K562 (cell line): ENCODE measurements around the gene OVOL1. TPM values are rescaled to one million over a fixed set of nuclear protein-coding genes. Genes with fewer than 3 reads are reported as not detected.

Experiments used
- ATAC-seq: fragments of 200-7000 bp; cut with Tn5 transposase; 3 replicates; pipeline ENCODE4 v1.9.1; 2020; ENCODE audit warnings: moderate library complexity
- BruUV-seq: library from RNA; stranded (reverse); fragments of 400-500 nt; replicated peaks from 2 replicates; lab custom pipeline; 2021; lab: Mats Ljungman, UMichigan
- CTCF ChIA-PET: fragments of 300-600 bp; formaldehyde crosslinking; extraction: SDS; loops from one replicate; lab custom pipeline; 2021; ENCODE audit warnings: low intra/inter-chr PET ratio; lab: Yijun Ruan, JAX
- POLR2A ChIA-PET: fragments of 300-600, 350-650 bp; sonication (Branson Sonifier 250); formaldehyde crosslinking; extraction: SDS; loops from one replicate; lab custom pipeline; 2021; ENCODE audit warnings: antibody characterized with exemption, inconsistent platforms; lab: Yijun Ruan, JAX
- DNase-seq, 4 experiments: peaks; one replicate each; pipeline versions ENCODE4 v3.0.0 to v3.0.0-alpha.2; 2011 to 2018; ENCODE audit warnings: low spot score in 3 of 4, mixed read lengths in 3 of 4; ENCODE audit errors: extremely low read depth in 1 of 4
- FAIRE-seq: peaks from 2 replicates; lab custom pipeline; 2011; peaks lifted over from hg19 to GRCh38; lab: Jason Lieb, UNC
- H2AFZ ChIP-seq: 2 replicates; pipeline ENCODE4 v1.6.0; 2011; ENCODE audit warnings: low read depth, low read length, control low read depth, inconsistent platforms
- H3K27ac ChIP-seq: fragments of 200-600 bp; 3 replicates; pipeline ENCODE4 v1.8.0; 2011; ENCODE audit warnings: low read depth, mild to moderate bottlenecking, control low read depth, inconsistent platforms, low read length, moderate library complexity, mixed read lengths; ENCODE audit errors: extremely low read depth
- H3K27me3 ChIP-seq, 2 experiments: fragments of 300-600 bp in 1 of 2; 2 replicates in 1 of 2; 3 replicates in 1 of 2; pipeline versions ENCODE4 v1.6.0 to v1.8.0; 2011; ENCODE audit warnings: inconsistent platforms in 2 of 2, low read length in 2 of 2, mild to moderate bottlenecking in 1 of 2, mixed read lengths in 1 of 2, moderate library complexity in 1 of 2; ENCODE audit not compliant: control insufficient read depth in 2 of 2, insufficient read depth in 2 of 2
- H3K36me3 ChIP-seq: fragments of 300-600 bp; 3 replicates; pipeline ENCODE4 v1.8.0; 2011; ENCODE audit warnings: mild to moderate bottlenecking, low read length, inconsistent platforms; ENCODE audit not compliant: control insufficient read depth, insufficient read depth
- H3K4me1 ChIP-seq, 2 experiments: fragments of 200-600 bp in 1 of 2; replicated peaks in 1 of 2; 2 replicates in 1 of 2; 3 replicates in 1 of 2; pipeline versions ENCODE4 v1.5.1 to v1.8.0; 2011; ENCODE audit warnings: inconsistent platforms in 2 of 2, low read length in 2 of 2, mild to moderate bottlenecking in 1 of 2, mixed read lengths in 1 of 2, moderate library complexity in 1 of 2; ENCODE audit not compliant: control insufficient read depth in 2 of 2, insufficient read depth in 2 of 2
- H3K4me2 ChIP-seq: 2 replicates; pipeline ENCODE4 v1.6.1; 2011; ENCODE audit warnings: low read length, control low read depth, inconsistent platforms, mixed read lengths; ENCODE audit not compliant: insufficient read depth
- H3K4me3 ChIP-seq: fragments of 200-600 bp; sonication (generic), shearing (Covaris generic); 2 replicates; pipeline ENCODE4 v1.5.1; 2016; ENCODE audit warnings: control low read depth, inconsistent platforms
- H3K79me2 ChIP-seq: fragments of 200-600 bp; 3 replicates; pipeline ENCODE4 v1.8.0; 2011; ENCODE audit warnings: low read length, inconsistent platforms; ENCODE audit not compliant: control insufficient read depth, insufficient read depth
- H3K9ac ChIP-seq, 2 experiments: 2 replicates each; pipeline versions ENCODE4 v1.6.0 to v1.6.1; 2011; ENCODE audit warnings: low read depth in 2 of 2, low read length in 2 of 2, control low read depth in 1 of 2, inconsistent platforms in 1 of 2, mild to moderate bottlenecking in 1 of 2, mixed read lengths in 1 of 2; ENCODE audit not compliant: insufficient read depth in 1 of 2
- H3K9me1 ChIP-seq: one replicate; pipeline ENCODE4 v1.6.0; 2011; ENCODE audit warnings: inconsistent platforms, mild to moderate bottlenecking, low read length, moderate library complexity; ENCODE audit not compliant: control insufficient read depth, insufficient read depth
- H3K9me3 ChIP-seq: replicated peaks from 2 replicates; pipeline ENCODE4 v1.5.1; 2011; ENCODE audit warnings: low read depth, low read length, inconsistent platforms; ENCODE audit not compliant: control insufficient read depth, insufficient read depth
- H4K20me1 ChIP-seq: replicated peaks from 2 replicates; pipeline ENCODE4 v1.6.1; 2011; ENCODE audit warnings: low read length, inconsistent platforms, mixed read lengths; ENCODE audit not compliant: control insufficient read depth, insufficient read depth
- BRD4 ChIP-seq: fragments of 200-600 bp; sonication (generic); IDR thresholded peaks from 2 replicates; pipeline ENCODE4 v1.6.1; 2017; ENCODE audit warnings: inconsistent platforms
- CEBPG ChIP-seq, 3 experiments: fragments of 200-800 bp in 1 of 3; sonication (Bioruptor generic) in 1 of 3; sonication (generic) in 1 of 3; formaldehyde crosslinking in 1 of 3; IDR thresholded peaks in 2 of 3; conservative IDR thresholded peaks in 1 of 3; 2 replicates each; pipeline versions ENCODE4 v1.6.1 to v1.8.0; 2016 to 2022; ENCODE audit warnings: missing compliant biosample characterization in 2 of 3, missing genetic modification characterization in 2 of 3, mild to moderate bottlenecking in 1 of 3, missing genetic modification reagents in 1 of 3
- HDAC1 ChIP-seq, 2 experiments: fragments of 450-650 bp; IDR thresholded peaks; 2 replicates each; pipeline ENCODE4 v1.6.1; 2016 to 2017; ENCODE audit warnings: inconsistent platforms in 1 of 2, mild to moderate bottlenecking in 1 of 2, moderate library complexity in 1 of 2
- SMAD2 ChIP-seq: fragments of 150-350 bp; IDR thresholded peaks from 2 replicates; pipeline ENCODE4 v1.6.1; 2014; ENCODE audit warnings: low read depth, mild to moderate bottlenecking, low read length
- ZNF764 ChIP-seq: fragments of 250-450 bp; sonication (Bioruptor Pico); IDR thresholded peaks from 2 replicates; pipeline ENCODE4 v1.4.0; 2020; ENCODE audit warnings: low read depth, mild to moderate bottlenecking, moderate library complexity
- WGBS: fragments of 100-300 bp; shearing (Covaris generic); methylation state at CpG from one replicate; pipeline ENCODE4 v1.1.6; 2016; ENCODE audit warnings: low coverage, mixed read lengths; ENCODE audit not compliant: insufficient coverage; ENCODE audit errors: missing lambda C conversion rate; 5-methylcytosine and 5-hydroxymethylcytosine counted together
- in situ Hi-C: fragments of 300-500 bp; cut with MboI; formaldehyde crosslinking; loops from 4 replicates; pipeline ENCODE4 v1.15.0; 2018; ENCODE audit warnings: inconsistent platforms, mixed read lengths
- intact Hi-C: fragments of 100-400 bp; cut with micrococcal nuclease; formaldehyde crosslinking; loops from 2 replicates; pipeline ENCODE4 v1.14.2; 2022
- polyA plus RNA-seq, 8 experiments: library from polyadenylated mRNA; depleted of rRNA in 4 of 8; stranded (reverse) in 5 of 8; unstranded in 3 of 8; fragments of >200 nt; fragmentation: Nextera tagmentation in 2 of 8; fragmentation: Illumina TruSeq in 1 of 8; extraction: Ambion mirVana in 2 of 8; extraction: Trizol in 1 of 8; gene quantifications; 2 replicates each; pipeline versions ENCODE4 v1.2.1 to v1.2.3, GENCODE V29; 2011 to 2014; ENCODE audit warnings: inconsistent platforms in 1 of 8, missing spikeins in 1 of 8
- total RNA-seq, 7 experiments: library from RNA; depleted of rRNA in 6 of 7; stranded (reverse); fragments of >200 nt in 6 of 7; fragmentation: Illumina TruSeq in 2 of 7; extraction: Trizol in 2 of 7; gene quantifications; 2 replicates each; pipeline versions ENCODE4 v1.2.1 to v1.2.3, GENCODE V29; 2011 to 2021; ENCODE audit warnings: low replicate concordance in 1 of 7
- TF ChIP-seq, protein P1 (sequence below): sonication (generic); formaldehyde crosslinking; IDR thresholded peaks from 2 replicates; pipeline ENCODE4 v1.8.0; 2023; ENCODE audit warnings: mild to moderate bottlenecking, missing genetic modification reagents
- TF ChIP-seq, protein P2 (sequence below), 3 experiments: IDR thresholded peaks in 2 of 3; conservative IDR thresholded peaks in 1 of 3; 2 replicates each; pipeline ENCODE4 v1.5.1; 2011 to 2012; ENCODE audit warnings: low read length in 3 of 3, mild to moderate bottlenecking in 3 of 3, control low read depth in 2 of 3, improper control_type of control experiment in 1 of 3, inconsistent platforms in 1 of 3, low read depth in 1 of 3, mixed read lengths in 1 of 3, moderate library complexity in 1 of 3; ENCODE audit not compliant: insufficient read depth in 2 of 3
- TF ChIP-seq, protein P3 (sequence below): sonication (generic); formaldehyde crosslinking; IDR thresholded peaks from 2 replicates; pipeline ENCODE4 v1.8.0; 2022; ENCODE audit warnings: missing genetic modification reagents, mild to moderate bottlenecking, moderate library complexity, borderline replicate concordance
- TF ChIP-seq, protein P4 (sequence below), 2 experiments: fragments of 450-650 bp in 1 of 2; sonication (generic) in 1 of 2; formaldehyde crosslinking in 1 of 2; IDR thresholded peaks in 1 of 2; conservative IDR thresholded peaks in 1 of 2; 2 replicates each; pipeline versions ENCODE4 v1.6.1 to v1.8.1; 2016 to 2023; ENCODE audit warnings: mild to moderate bottlenecking in 2 of 2, moderate library complexity in 2 of 2, inconsistent platforms in 1 of 2, missing genetic modification reagents in 1 of 2

Gene OVOL1
- total and polyA plus RNA-seq, 9 of the 15 experiments (the other 6 are each of a cell fraction or from before 2014, with no cell fraction given): 0.09 TPM; not detected in 8

DNA sequence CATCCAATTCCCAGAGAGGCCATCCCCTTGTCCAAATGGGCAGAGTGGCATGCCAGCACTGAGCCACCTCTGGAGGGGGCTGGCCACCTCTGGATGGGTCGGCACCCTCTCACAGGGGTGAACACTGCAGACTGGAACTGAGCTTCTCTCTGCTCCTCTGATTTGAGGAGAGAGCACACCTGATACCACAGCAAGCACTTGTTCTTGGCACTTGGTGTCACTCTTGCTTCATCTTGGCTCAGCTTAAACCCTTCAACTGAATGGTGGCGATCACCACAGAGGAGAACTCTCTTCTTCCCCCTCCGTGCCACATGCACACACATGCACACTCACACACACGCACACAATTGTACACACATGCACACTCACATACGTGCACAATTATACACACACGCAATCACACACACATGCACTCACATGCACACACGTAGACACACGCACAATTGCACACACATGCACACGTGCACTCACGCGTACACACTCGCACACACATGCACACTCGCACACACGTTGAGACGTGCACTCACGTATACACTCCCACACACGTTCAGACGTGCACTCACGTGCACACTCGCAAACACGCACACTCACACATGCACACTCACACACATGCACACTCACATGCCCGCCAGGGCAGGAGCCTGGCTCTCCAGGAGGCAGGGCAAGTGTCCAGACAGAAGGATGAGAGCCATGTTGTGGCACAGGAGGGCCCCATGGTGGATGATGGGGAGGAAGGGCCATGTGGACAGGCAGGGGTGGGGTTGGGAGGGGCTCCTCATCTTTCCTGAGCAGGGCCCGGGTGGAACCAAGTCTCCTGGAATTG lies 23.4 kb downstream of the OVOL1 start (continued):
- TF ChIP-seq ZNF764 (CRISPR knock-in tag): no peak
- no peak for TF ChIP-seq BRD4
- TF ChIP-seq, protein P1, sequence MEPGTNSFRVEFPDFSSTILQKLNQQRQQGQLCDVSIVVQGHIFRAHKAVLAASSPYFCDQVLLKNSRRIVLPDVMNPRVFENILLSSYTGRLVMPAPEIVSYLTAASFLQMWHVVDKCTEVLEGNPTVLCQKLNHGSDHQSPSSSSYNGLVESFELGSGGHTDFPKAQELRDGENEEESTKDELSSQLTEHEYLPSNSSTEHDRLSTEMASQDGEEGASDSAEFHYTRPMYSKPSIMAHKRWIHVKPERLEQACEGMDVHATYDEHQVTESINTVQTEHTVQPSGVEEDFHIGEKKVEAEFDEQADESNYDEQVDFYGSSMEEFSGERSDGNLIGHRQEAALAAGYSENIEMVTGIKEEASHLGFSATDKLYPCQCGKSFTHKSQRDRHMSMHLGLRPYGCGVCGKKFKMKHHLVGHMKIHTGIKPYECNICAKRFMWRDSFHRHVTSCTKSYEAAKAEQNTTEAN (CRISPR knock-in tag): peak; percentile 100
- TF ChIP-seq HDAC1 (IDR thresholded peaks at IDR 0.05): 0 out of 4 replicates have a peak, but pooled peaks of 1 of the 2 experiments have one; percentile 20

DNA sequence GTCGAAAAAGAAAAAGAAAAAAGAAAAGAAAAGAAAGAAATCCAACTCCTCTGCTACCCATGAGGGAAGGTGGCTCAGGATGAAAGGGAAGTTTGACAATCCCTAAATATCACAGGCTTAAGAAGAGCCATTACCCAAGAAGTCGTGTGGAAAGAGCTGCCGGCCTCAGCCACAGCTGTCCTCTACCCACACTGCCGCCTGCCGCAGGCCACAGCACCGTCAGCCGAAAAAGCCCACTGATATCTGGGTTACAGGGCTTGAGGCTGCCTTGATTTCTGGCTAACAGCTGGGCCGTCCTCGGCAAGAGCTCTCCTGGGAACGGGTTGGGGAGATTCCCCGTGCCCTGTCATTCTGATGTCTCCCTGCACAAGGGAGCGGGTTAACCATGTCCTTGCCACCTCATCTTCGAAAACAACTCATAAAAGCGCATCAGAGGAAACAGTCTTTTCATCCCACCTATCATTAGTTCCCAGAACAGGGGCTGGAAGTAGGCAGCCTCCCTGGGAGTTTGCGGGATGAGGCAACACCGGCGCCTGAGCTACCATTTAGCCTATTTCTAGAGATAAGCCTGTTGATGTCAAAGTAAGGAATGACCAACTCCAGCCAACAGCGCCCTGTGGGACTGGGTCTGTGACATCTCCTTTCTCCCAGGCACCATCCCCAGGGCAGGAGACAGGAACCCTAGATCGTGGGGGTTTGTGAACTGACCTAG lies 25.1 kb downstream of the OVOL1 start:
- H2AFZ ChIP-seq: 0 out of 2 replicates have a peak overlapping the region, but pooled peaks have one; percentile 6
- 12% methylated on average over 19 of the region's 19 CpGs for WGBS
- FAIRE-seq: no peak
- H3K9me3 ChIP-seq: no peaks in the 10 kb centered on the region
- no peaks in the 10 kb centered on the region for H3K79me2 ChIP-seq
- H3K27ac ChIP-seq: no peak overlapping the region
- H3K9me1 ChIP-seq: no peaks in the 10 kb centered on the region
- H3K4me3 ChIP-seq: no peak overlapping the region
- POLR2A ChIA-PET: interaction anchor here (0.7 to 1.5 kb wide), 9 partner anchors 8 to 176 kb away, joined by 3 to 7 read pairs (median 4); partner anchors contain the start of genes AP5B1 and CFL1
- peaks cover 37 to 49% of the 10 kb centered on the region in 2 experiments; a peak in 4 of 5 replicates for H3K27me3 ChIP-seq
- intact Hi-C loops: loop anchor here (10.0 kb wide), 1 partner anchor 267 kb away; no protein-coding TSS in a partner anchor
- H3K9ac ChIP-seq: peak overlapping the region in 1 of 2 experiments; percentile 74; a peak in 1 of 4 replicates
- 0 out of 2 replicates have a peak, but pooled peaks cover 3% of the 10 kb centered on the region for H4K20me1 ChIP-seq
- TF ChIP-seq, protein P2, sequence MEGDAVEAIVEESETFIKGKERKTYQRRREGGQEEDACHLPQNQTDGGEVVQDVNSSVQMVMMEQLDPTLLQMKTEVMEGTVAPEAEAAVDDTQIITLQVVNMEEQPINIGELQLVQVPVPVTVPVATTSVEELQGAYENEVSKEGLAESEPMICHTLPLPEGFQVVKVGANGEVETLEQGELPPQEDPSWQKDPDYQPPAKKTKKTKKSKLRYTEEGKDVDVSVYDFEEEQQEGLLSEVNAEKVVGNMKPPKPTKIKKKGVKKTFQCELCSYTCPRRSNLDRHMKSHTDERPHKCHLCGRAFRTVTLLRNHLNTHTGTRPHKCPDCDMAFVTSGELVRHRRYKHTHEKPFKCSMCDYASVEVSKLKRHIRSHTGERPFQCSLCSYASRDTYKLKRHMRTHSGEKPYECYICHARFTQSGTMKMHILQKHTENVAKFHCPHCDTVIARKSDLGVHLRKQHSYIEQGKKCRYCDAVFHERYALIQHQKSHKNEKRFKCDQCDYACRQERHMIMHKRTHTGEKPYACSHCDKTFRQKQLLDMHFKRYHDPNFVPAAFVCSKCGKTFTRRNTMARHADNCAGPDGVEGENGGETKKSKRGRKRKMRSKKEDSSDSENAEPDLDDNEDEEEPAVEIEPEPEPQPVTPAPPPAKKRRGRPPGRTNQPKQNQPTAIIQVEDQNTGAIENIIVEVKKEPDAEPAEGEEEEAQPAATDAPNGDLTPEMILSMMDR (IDR thresholded peaks at IDR 0.05 in 2 of 3, conservative IDR thresholded peaks at IDR 0.05 in 1 of 3; ENCODE audit: insufficient read depth in 2 of 3, low read depth in 1 of 3, low read length in 3 of 3): peak in 2 of 3 experiments; percentile 6 to 27; a peak in 1 of 6 replicates
- TF ChIP-seq, protein P3, sequence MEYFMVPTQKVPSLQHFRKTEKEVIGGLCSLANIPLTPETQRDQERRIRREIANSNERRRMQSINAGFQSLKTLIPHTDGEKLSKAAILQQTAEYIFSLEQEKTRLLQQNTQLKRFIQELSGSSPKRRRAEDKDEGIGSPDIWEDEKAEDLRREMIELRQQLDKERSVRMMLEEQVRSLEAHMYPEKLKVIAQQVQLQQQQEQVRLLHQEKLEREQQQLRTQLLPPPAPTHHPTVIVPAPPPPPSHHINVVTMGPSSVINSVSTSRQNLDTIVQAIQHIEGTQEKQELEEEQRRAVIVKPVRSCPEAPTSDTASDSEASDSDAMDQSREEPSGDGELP (CRISPR knock-in tag): peak; percentile 48; the same call in 1 of the 2 replicates
- no peak for TF ChIP-seq SMAD2
- TF ChIP-seq CEBPG (CRISPR knock-in tag; IDR thresholded peaks at IDR 0.05): no peak
- TF ChIP-seq CEBPG (tag; conservative IDR thresholded peaks at IDR 0.05 in 1 of 2, IDR thresholded peaks at IDR 0.05 in 1 of 2): peak; percentile 30 to 58; a peak in 1 of 4 replicates
- TF ChIP-seq, protein P4, sequence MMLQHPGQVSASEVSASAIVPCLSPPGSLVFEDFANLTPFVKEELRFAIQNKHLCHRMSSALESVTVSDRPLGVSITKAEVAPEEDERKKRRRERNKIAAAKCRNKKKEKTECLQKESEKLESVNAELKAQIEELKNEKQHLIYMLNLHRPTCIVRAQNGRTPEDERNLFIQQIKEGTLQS (IDR thresholded peaks at IDR 0.05): peak; percentile 11; the same call in 1 of the 2 replicates
- TF ChIP-seq, protein P4 (CRISPR knock-in tag; conservative IDR thresholded peaks at IDR 0.05): no peak
- TF ChIP-seq, all 486 proteins: peak for 4
- no peak overlapping the region for H3K4me2 ChIP-seq
- in situ Hi-C loops: no loop called here
- CTCF ChIA-PET: no interaction called here
- no peaks in the 10 kb centered on the region for H3K36me3 ChIP-seq
- BruUV-seq: no TSS peak
- H3K4me1 ChIP-seq: peaks cover 4 to 9% of the 10 kb centered on the region in 2 experiments; a peak in 3 of 5 replicates
- DNase-seq: no peak
- peak; percentile 64 for ATAC-seq
